OCI-LY7 (cell line): Measurements from ENCODE around the gene BLMH. TPM values are rescaled to one million over a fixed set of nuclear protein-coding genes. Genes with fewer than 3 reads are reported as not detected.

Experiments used
- BruUV-seq: library from RNA; stranded (reverse); fragments of 400-500 nt; replicated peaks from 2 replicates; lab custom pipeline; 2021; lab: Mats Ljungman, UMichigan
- CTCF ChIA-PET: fragments of 300-600 bp; sonication (Branson Sonifier 250); formaldehyde crosslinking; loops from one replicate; lab custom pipeline; 2022; ENCODE audit warnings: antibody characterized with exemption; ENCODE audit not compliant: unreplicated experiment; lab: Charles Lee
- POLR2A ChIA-PET: fragments of 300-600 bp; sonication (Branson Sonifier 250); formaldehyde crosslinking; loops from one replicate; lab custom pipeline; 2022; ENCODE audit warnings: antibody characterized with exemption; lab: Charles Lee
- DNase-seq: peaks from one replicate; pipeline ENCODE4 v3.0.0-alpha.2; 2015; ENCODE audit warnings: low spot score
- H2AFZ ChIP-seq: fragments of 200-600 bp; sonication (generic), shearing (Covaris generic); 2 replicates; pipeline ENCODE4 v1.6.1; 2014; ENCODE audit warnings: mild to moderate bottlenecking, antibody characterized with exemption, low read length, moderate library complexity
- H3K27ac ChIP-seq: fragments of 200-600 bp; sonication (generic); 2 replicates; pipeline ENCODE4 v1.5.1; 2014; ENCODE audit warnings: mixed run types, low read depth, mild to moderate bottlenecking, moderate library complexity, low read length, inconsistent platforms; ENCODE audit not compliant: poor library complexity, severe bottlenecking
- H3K36me3 ChIP-seq: fragments of 200-600 bp; sonication (generic); 2 replicates; pipeline ENCODE4 v1.6.1; 2014; ENCODE audit warnings: mild to moderate bottlenecking, antibody characterized with exemption, low read length, moderate library complexity, mixed read lengths; ENCODE audit not compliant: insufficient read depth
- H3K4me1 ChIP-seq: fragments of 200-600 bp; sonication (generic); 2 replicates; pipeline ENCODE4 v1.5.1; 2014; ENCODE audit warnings: mild to moderate bottlenecking, low read length; ENCODE audit not compliant: insufficient read depth, poor library complexity, severe bottlenecking
- H3K4me2 ChIP-seq: fragments of 200-600 bp; sonication (generic); 2 replicates; pipeline ENCODE4 v1.6.1; 2014; ENCODE audit warnings: mild to moderate bottlenecking, low read length
- H3K4me3 ChIP-seq: fragments of 200-600 bp; sonication (generic); 2 replicates; pipeline ENCODE4 v1.5.1; 2014; ENCODE audit warnings: mild to moderate bottlenecking, low read depth, low read length; ENCODE audit not compliant: poor library complexity, severe bottlenecking
- H3K79me2 ChIP-seq: fragments of 200-600 bp; sonication (generic); 2 replicates; pipeline ENCODE4 v1.6.1; 2016; ENCODE audit warnings: low read depth, mild to moderate bottlenecking, low read length, moderate library complexity, mixed read lengths; ENCODE audit not compliant: insufficient read depth
- H3K9me2 ChIP-seq: fragments of 200-600 bp; sonication (generic); 2 replicates; pipeline ENCODE4 v1.6.1; 2016; ENCODE audit warnings: mild to moderate bottlenecking, low read length, mixed read lengths; ENCODE audit not compliant: insufficient read depth
- H3K9me3 ChIP-seq: fragments of 200-600 bp; sonication (generic); 2 replicates; pipeline ENCODE4 v1.6.1; 2014; ENCODE audit warnings: mild to moderate bottlenecking, mixed run types, low read length, mixed read lengths
- H4K20me1 ChIP-seq: fragments of 200-600 bp; sonication (generic); 2 replicates; pipeline ENCODE4 v1.6.1; 2014; ENCODE audit warnings: mild to moderate bottlenecking, antibody characterized with exemption, low read length, moderate library complexity, mixed read lengths; ENCODE audit not compliant: insufficient read depth
- EZH2phosphoT487 ChIP-seq: fragments of 200-600 bp; sonication (generic); IDR thresholded peaks from 2 replicates; pipeline ENCODE4 v1.6.1; 2018; ENCODE audit warnings: low read depth, borderline replicate concordance, mild to moderate bottlenecking, mixed run types, antibody characterized with exemption, low read length, moderate library complexity, mixed read lengths
- intact Hi-C: fragments of 100-400 bp; cut with micrococcal nuclease; formaldehyde crosslinking; loops from one replicate; pipeline ENCODE4 v1.10.0; 2022; ENCODE audit not compliant: unreplicated experiment
- total RNA-seq, 2 experiments: library from RNA; depleted of rRNA in 1 of 2; stranded (reverse); fragments of >200 nt in 1 of 2; shearing (Covaris generic) in 1 of 2; gene quantifications; 2 replicates each; pipeline ENCODE4 v1.2.3, GENCODE V29; 2014 to 2022
- TF ChIP-seq, protein P1 (sequence below): fragments of 200-600 bp; sonication (generic); conservative IDR thresholded peaks from 2 replicates; pipeline ENCODE4 v1.5.1; 2014; ENCODE audit warnings: mild to moderate bottlenecking, antibody characterized with exemption, low read length, moderate library complexity, mixed read lengths

BLMH gene
- total RNA-seq, 2 experiments from 2014 or later, result 35.0 to 65.7 TPM

DNA sequence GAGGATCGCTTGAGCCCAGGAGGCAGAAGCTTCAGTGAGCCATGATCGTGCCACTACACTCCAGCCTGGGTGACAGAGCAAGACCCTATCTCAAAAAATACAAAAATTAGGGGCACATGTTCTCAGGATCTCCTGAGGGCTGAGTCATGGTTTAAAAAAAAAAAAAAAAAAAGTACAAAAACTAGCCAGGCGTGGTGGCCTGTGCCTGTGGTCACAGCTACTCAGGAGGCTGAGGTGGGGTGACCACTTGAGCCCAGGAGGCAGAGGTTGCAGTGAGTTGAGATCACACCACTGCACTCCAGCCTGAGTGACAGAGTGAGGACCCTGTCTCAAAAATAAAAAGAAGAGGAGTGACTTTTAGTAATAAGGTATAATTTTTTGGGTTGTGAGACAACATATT is 16.9 kb downstream of the BLMH start:
- DNase-seq, result no peak
- POLR2A ChIA-PET, result interaction anchor here (0.7 kb wide), 1 partner anchor 50 kb away, joined by 10 read pairs; no protein-coding TSS in a partner anchor
- intact Hi-C loops, result loop anchor here (5.0 kb wide), 2 partner anchors 148 to 173 kb away; no protein-coding TSS in a partner anchor

DNA sequence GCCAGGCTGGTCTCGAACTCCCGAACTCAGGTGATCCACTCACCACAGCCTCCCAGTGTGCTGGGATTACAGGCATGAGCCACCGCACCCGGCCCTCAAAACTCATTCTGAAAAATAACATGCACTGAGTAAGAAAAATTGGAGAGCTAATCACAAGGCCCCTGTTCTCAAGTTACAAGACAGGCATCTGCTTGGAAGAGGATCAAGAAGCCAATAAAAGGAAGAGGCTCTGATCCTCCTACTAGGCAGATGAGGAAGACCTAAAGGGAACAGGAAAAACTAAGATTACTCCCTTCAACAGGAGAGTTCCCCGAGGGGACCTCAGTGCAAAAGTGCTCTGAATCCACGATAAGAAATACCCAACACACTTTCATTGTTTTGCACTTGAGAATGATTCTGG is 18.4 kb downstream of the BLMH start:
- no peaks in the 10 kb centered on the region for H4K20me1 ChIP-seq
- H3K27ac ChIP-seq, result no peak overlapping the region
- ChIA-PET POLR2A (no interaction called here), CTCF (no interaction called here)
- no peak for DNase-seq
- no peaks in the 10 kb centered on the region for H3K9me2 ChIP-seq
- no TSS peak for BruUV-seq
- H3K36me3 ChIP-seq, result peaks cover 86% of the 10 kb centered on the region
- H2AFZ ChIP-seq, result no peak overlapping the region
- intact Hi-C loops, result no loop called here
- H3K4me1 ChIP-seq, result no peaks in the 10 kb centered on the region
- no peak for TF ChIP-seq EZH2phosphoT487
- TF ChIP-seq, protein P1, sequence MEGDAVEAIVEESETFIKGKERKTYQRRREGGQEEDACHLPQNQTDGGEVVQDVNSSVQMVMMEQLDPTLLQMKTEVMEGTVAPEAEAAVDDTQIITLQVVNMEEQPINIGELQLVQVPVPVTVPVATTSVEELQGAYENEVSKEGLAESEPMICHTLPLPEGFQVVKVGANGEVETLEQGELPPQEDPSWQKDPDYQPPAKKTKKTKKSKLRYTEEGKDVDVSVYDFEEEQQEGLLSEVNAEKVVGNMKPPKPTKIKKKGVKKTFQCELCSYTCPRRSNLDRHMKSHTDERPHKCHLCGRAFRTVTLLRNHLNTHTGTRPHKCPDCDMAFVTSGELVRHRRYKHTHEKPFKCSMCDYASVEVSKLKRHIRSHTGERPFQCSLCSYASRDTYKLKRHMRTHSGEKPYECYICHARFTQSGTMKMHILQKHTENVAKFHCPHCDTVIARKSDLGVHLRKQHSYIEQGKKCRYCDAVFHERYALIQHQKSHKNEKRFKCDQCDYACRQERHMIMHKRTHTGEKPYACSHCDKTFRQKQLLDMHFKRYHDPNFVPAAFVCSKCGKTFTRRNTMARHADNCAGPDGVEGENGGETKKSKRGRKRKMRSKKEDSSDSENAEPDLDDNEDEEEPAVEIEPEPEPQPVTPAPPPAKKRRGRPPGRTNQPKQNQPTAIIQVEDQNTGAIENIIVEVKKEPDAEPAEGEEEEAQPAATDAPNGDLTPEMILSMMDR, result no peak
- no peak overlapping the region for H3K4me3 ChIP-seq
- H3K4me2 ChIP-seq, result no peak overlapping the region
- no peaks in the 10 kb centered on the region for H3K9me3 ChIP-seq
- H3K79me2 ChIP-seq, result no peaks in the 10 kb centered on the region

More for the DNA sequence above, 16.9 kb downstream of the BLMH start:
- BruUV-seq, result no TSS peak
- Histone ChIP-seq H2AFZ (no peak overlapping the region), H3K36me3 (peaks cover 91% of the 10 kb centered on the region), H3K27ac (no peak overlapping the region), H4K20me1 (no peaks in the 10 kb centered on the region), H3K4me3 (no peak overlapping the region), H3K79me2 (no peaks in the 10 kb centered on the region), H3K9me2 (no peaks in the 10 kb centered on the region), H3K4me2 (no peak overlapping the region), H3K4me1 (no peaks in the 10 kb centered on the region), H3K9me3 (no peaks in the 10 kb centered on the region)
- CTCF ChIA-PET, result no interaction called here
- TF ChIP-seq EZH2phosphoT487, result no peak
- TF ChIP-seq, protein P1, result no peak

DNA sequence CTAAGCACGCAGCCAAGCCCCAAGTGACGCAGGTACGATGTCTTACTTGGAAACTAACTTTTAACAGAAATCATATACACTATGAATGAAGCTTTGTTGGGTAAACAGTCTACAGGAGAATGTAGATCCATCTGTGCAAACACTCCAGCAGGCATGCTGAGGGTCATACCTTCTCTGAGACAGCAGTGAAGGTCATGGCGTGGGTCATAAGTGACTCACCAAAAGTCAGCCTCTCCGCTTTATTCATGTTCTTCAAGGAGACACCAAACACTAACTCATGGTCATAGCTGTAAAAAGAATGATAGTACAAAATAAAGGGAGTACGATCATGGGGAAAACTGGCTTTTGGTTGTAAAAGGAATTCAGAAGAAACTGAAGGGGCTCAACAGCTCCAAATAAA is 20.6 kb downstream of the BLMH start:
- ChIA-PET POLR2A (no interaction called here), CTCF (no interaction called here)
- H3K27ac ChIP-seq, result no peak overlapping the region
- no peaks in the 10 kb centered on the region for H3K9me3 ChIP-seq
- BruUV-seq, result no TSS peak
- no peak overlapping the region for H3K4me3 ChIP-seq
- H3K9me2 ChIP-seq, result no peaks in the 10 kb centered on the region
- no peak overlapping the region for H2AFZ ChIP-seq
- no peaks in the 10 kb centered on the region for H4K20me1 ChIP-seq
- peaks cover 85% of the 10 kb centered on the region for H3K36me3 ChIP-seq
- no peak overlapping the region for H3K4me2 ChIP-seq
- TF ChIP-seq, protein P1, result no peak
- intact Hi-C loops, result no loop called here
- no peaks in the 10 kb centered on the region for H3K79me2 ChIP-seq
- H3K4me1 ChIP-seq, result no peaks in the 10 kb centered on the region
- no peak for DNase-seq
